ENCODE results near the gene MT1HL1. TPM values are rescaled to one million over a fixed set of nuclear protein-coding genes. Genes with fewer than 3 reads are reported as not detected.

Gene MT1HL1
- total RNA-seq, 1 experiment from 2014 or later = not detected

GRCh38 chr1:237032029-237032428 is 27.8 kb upstream of the MT1HL1 start:
- Histone ChIP-seq H2BK5ac (ENCODE audit: insufficient read length, low read length) (no peak overlapping the region), H4K20me1 (ENCODE audit: control insufficient read depth, insufficient read depth, insufficient read length) (no peaks in the 10 kb centered on the region), H2BK15ac (ENCODE audit: low read depth, low read length) (no peak overlapping the region), H2BK120ac (ENCODE audit: low read depth, low read length, poor library complexity, severe bottlenecking) (no peak overlapping the region), H3K23me2 (ENCODE audit: insufficient read length, low read depth, low read length, poor library complexity, severe bottlenecking) (no peaks in the 10 kb centered on the region), H3K23ac (ENCODE audit: insufficient read length, low read depth, low read length) (no peak overlapping the region), H3K9ac (ENCODE audit: extremely low read depth, insufficient read length, low read length) (no peak overlapping the region), H4K5ac (ENCODE audit: insufficient read length, low read depth, low read length) (no peak overlapping the region), H3K56ac (ENCODE audit: insufficient read length, low read depth, low read length) (no peak overlapping the region), H3K9me3 (ENCODE audit: control insufficient read depth, low read depth, low read length) (no peaks in the 10 kb centered on the region), H4K91ac (ENCODE audit: insufficient read length, low read depth, low read length) (no peak overlapping the region), H3K14ac (ENCODE audit: insufficient read depth, low read length) (no peak overlapping the region), H4K8ac (replicated peaks; ENCODE audit: insufficient read length, low read depth, low read length) (no peak overlapping the region), H2BK12ac (ENCODE audit: insufficient read length, low read depth, low read length) (no peak overlapping the region), H3K4me2 (ENCODE audit: insufficient read depth, insufficient read length, low read length) (peak overlapping the region; percentile 28), H3K27me3 (ENCODE audit: insufficient read depth, low read length) (no peaks in the 10 kb centered on the region), H3K4me1 (ENCODE audit: insufficient read depth, low read length) (peaks cover 9% of the 10 kb centered on the region; the same call in 1 of the 2 replicates), H2BK20ac (ENCODE audit: low read depth, low read length, poor library complexity, severe bottlenecking) (no peak overlapping the region), H3K79me2 (ENCODE audit: insufficient read depth, low read length) (no peaks in the 10 kb centered on the region), H3K79me1 (ENCODE audit: insufficient read depth, low read depth, low read length, poor library complexity, severe bottlenecking) (no peaks in the 10 kb centered on the region), H3K4ac (ENCODE audit: low read depth, low read length) (no peak overlapping the region), H3T11ph (ENCODE audit: low read length) (no peak overlapping the region), H2AFZ (ENCODE audit: low read length) (no peak overlapping the region), H2AK5ac (ENCODE audit: insufficient read length, low read length) (no peak overlapping the region), H3K18ac (ENCODE audit: insufficient read length, low read depth, low read length) (no peak overlapping the region), H3K27ac (ENCODE audit: insufficient read length, low read depth, low read length) (no peak overlapping the region)
- Mint-ChIP-seq H3K4me3 (no peak overlapping the region; a peak in 1 of 5 replicates), H3K27me3 (ENCODE audit: low read depth) (peaks cover 3% of the 10 kb centered on the region), H3K9me3 (no peaks in the 10 kb centered on the region), H3K36me3 (ENCODE audit: insufficient read depth in 1 of 3, low read depth in 3 of 3) (no peaks in the 10 kb centered on the region; a peak in 1 of 7 replicates), H3K27ac (peak overlapping the region in 1 of 3 experiments; percentile 91; a peak in 2 of 7 replicates), H3K4me1 (peaks cover 28 to 35% of the 10 kb centered on the region in 2 experiments)
- no CpG with 5 or more reads among the region's 7 CpGs for WGBS (ENCODE audit: extremely low coverage, insufficient read length, low lambda C conversion rate)
- TF ChIP-seq, protein P1, sequence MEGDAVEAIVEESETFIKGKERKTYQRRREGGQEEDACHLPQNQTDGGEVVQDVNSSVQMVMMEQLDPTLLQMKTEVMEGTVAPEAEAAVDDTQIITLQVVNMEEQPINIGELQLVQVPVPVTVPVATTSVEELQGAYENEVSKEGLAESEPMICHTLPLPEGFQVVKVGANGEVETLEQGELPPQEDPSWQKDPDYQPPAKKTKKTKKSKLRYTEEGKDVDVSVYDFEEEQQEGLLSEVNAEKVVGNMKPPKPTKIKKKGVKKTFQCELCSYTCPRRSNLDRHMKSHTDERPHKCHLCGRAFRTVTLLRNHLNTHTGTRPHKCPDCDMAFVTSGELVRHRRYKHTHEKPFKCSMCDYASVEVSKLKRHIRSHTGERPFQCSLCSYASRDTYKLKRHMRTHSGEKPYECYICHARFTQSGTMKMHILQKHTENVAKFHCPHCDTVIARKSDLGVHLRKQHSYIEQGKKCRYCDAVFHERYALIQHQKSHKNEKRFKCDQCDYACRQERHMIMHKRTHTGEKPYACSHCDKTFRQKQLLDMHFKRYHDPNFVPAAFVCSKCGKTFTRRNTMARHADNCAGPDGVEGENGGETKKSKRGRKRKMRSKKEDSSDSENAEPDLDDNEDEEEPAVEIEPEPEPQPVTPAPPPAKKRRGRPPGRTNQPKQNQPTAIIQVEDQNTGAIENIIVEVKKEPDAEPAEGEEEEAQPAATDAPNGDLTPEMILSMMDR (conservative IDR thresholded peaks at IDR 0.05) = no peak
- peak; percentile 62 for DNase-seq
